ENCODE results near the gene TLCD1. TPM values are rescaled to one million over a fixed set of nuclear protein-coding genes. Genes with fewer than 3 reads are reported as not detected.

Gene TLCD1
- total and polyA plus RNA-seq, 8 donors: 5.7 to 20.7 (median 8.4) TPM

DNA sequence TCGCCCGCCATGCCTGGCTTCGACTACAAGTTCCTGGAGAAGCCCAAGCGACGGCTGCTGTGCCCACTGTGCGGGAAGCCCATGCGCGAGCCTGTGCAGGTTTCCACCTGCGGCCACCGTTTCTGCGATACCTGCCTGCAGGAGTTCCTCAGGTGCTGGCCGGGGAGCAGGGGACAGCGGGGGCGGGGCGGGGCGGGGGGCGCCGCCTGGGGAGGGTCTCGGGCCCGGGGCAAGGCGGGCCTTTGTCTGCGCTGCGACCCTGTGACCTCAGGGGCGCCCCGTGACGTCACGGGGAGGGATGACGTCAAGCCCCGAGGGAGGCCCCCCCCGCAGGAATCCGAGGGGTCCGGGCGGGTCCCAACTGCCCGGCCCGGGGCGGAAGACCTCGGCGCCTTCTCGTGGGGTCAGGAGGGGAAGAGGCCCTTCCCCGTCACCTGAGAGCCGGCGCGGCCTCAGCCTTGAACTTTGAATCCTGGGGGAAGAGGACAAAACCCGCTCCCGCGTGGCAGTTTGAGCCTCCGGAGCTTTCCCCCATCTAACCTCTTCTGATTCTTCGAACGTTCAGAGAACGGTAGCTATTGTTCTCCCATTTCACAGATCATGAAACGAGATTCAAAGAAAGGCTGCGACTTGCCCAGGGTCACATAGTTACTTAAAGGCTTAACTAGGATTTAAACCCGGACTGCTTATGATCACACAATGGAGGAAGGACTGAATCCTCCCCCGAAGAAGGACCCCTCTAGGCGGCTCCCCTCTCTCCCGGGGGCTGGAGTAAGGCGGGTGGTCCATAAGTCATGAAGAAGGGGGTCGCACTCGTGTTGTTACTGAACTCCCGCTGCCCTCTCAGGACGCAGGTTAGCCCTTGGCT, 18.3 kb upstream of the TLCD1 start:
- TF ChIP-seq, protein P1, sequence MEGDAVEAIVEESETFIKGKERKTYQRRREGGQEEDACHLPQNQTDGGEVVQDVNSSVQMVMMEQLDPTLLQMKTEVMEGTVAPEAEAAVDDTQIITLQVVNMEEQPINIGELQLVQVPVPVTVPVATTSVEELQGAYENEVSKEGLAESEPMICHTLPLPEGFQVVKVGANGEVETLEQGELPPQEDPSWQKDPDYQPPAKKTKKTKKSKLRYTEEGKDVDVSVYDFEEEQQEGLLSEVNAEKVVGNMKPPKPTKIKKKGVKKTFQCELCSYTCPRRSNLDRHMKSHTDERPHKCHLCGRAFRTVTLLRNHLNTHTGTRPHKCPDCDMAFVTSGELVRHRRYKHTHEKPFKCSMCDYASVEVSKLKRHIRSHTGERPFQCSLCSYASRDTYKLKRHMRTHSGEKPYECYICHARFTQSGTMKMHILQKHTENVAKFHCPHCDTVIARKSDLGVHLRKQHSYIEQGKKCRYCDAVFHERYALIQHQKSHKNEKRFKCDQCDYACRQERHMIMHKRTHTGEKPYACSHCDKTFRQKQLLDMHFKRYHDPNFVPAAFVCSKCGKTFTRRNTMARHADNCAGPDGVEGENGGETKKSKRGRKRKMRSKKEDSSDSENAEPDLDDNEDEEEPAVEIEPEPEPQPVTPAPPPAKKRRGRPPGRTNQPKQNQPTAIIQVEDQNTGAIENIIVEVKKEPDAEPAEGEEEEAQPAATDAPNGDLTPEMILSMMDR (IDR thresholded peaks at IDR 0.05): no peak

DNA sequence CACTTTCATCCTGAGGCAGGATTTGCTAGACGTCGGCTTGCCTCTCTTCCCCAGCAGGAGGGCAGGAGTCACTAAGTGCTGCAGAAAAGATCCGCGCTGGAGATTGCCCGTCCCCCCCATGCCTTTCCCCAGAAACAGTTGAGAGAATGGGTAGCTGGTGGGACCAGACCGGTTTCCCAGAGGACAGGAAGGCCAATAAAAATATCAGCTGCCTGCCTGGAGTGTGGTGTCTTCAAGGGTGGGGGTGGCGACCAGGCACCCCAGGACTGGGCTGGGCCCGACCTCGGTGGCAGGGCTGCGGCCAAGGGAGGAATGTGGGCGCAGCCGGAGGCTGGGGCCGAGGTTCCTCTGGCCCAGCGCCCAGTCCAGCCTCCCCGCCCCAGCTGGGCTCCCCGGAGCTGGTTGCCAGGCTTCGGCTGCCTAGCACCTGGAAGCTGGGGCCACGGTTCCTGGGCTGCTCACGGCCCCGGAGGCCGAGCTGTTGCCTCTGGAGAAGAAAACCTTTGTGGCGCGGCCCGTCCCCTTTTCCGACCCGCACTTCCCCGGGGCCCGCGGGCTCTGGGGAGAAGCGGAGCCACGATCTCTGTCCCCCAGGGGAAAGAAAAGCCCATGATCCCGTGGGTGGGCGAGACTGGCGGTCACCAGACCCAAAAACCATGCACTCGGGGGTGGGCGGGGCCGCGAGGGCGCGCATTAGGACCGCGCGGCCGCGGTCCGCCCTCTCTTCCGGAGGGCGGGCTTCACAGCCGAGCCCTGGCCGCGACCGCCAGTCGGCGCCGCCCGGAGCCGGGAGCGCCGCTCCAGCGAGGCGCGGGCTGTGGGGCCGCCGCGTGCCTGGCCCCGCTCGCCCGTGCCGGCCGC, 17.4 kb upstream of the TLCD1 start, which contains the start of gene TRAF4:
Gene TRAF4, plus strand, starts transcription at position 769 of the 861 bp plus-strand sequence. CDS start 102 bp downstream, outside the sequence.
- Histone ChIP-seq H3K4me3 (peak within 1 kb of the TSS; percentile 69 to 73), H3K36me3 (peaks cover 0 to 12% of the 10 kb centered on the region in 2 donors), H3K27me3 (peaks cover 0 to 22% of the 10 kb centered on the region in 2 donors), H3K9me3 (no peaks in the 10 kb centered on the region), H3K27ac (peak within 1 kb of the TSS; percentile 89 to 94), H3K4me1 (peaks cover 30 to 64% of the 10 kb centered on the region in 2 donors)
- DNase-seq (peak; percentile 84 to 94 (median 92)), ATAC-seq (peak; percentile 70)
- TF ChIP-seq, protein P1 (IDR thresholded peaks at IDR 0.05): no peak
- intact Hi-C loops (cut with DNase I): no loop called here

More for the DNA sequence above, 18.3 kb upstream of the TLCD1 start:
- peaks cover 0 to 22% of the 10 kb centered on the region in 2 donors for H3K27me3 ChIP-seq
- DNase-seq: peak in 3 of 4 donors; percentile 65 to 86 (median 77)
- intact Hi-C loops (cut with DNase I): no loop called here
- H3K4me3 ChIP-seq: peak overlapping the region; percentile 69 to 73
- H3K4me1 ChIP-seq: peaks cover 35 to 71% of the 10 kb centered on the region in 2 donors
- ATAC-seq: no peak
- H3K9me3 ChIP-seq: no peaks in the 10 kb centered on the region
- peak overlapping the region; percentile 89 to 94 for H3K27ac ChIP-seq
- peaks cover 0 to 21% of the 10 kb centered on the region in 2 donors for H3K36me3 ChIP-seq

DNA sequence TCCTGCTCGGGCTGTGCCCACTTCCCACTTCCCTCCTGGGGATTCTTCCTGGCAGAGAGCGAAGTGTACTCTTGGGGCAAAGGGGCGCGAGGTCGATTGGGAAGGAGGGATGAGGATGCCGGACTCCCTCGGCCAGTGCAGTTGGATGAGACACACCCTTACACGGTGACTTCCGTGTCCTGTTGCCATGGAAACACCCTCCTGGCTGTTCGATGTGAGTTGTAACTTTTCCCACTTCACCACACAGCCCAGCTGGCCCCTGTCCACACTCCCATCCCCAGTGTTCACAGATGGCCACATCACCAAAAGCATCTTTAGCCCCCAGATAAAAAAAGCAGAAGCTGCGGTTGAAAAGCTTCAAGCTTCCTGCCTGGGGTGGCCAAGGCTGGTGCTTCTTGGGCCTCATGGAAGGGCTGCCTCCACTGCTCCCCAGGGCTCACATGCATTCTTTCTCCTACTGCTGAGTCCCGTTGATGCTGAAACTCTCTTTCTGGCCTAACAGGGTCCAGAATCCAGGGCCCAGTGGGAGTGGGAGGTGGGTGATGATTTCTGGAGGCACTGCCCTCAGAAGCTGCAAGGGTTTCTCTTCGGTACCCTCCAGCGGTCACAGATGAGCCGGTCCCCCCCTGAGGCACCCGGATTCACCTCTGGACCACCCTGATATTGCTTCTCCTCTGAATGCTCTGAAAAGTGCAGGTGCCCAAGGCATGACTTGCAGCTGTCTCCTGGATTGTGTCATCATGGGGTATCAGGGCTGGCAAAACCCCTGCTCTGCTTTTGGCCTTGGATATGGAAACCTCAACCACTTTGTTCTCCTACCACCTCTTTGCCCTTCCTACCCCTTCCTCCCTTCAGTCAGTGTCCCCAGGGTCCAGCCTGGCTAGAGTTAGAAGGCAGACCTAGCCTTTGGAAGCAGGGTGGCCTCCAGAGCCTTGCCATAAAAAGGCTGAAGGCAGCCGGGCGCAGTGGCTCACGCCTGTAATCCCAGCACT, 15.6 kb upstream of the TLCD1 start:
- peaks cover 0 to 4% of the 10 kb centered on the region in 2 donors for H3K36me3 ChIP-seq
- H3K27me3 ChIP-seq: peaks cover 0 to 22% of the 10 kb centered on the region in 2 donors
- H3K27ac ChIP-seq: peak overlapping the region in 1 of 2 donors; percentile 94
- H3K4me1 ChIP-seq: peaks cover 17 to 46% of the 10 kb centered on the region in 2 donors
- intact Hi-C loops (cut with DNase I): no loop called here
- H3K9me3 ChIP-seq: no peaks in the 10 kb centered on the region
- TF ChIP-seq, protein P1 (IDR thresholded peaks at IDR 0.05): no peak
- ATAC-seq (no peak), DNase-seq (no peak)
- H3K4me3 ChIP-seq: no peak overlapping the region

DNA sequence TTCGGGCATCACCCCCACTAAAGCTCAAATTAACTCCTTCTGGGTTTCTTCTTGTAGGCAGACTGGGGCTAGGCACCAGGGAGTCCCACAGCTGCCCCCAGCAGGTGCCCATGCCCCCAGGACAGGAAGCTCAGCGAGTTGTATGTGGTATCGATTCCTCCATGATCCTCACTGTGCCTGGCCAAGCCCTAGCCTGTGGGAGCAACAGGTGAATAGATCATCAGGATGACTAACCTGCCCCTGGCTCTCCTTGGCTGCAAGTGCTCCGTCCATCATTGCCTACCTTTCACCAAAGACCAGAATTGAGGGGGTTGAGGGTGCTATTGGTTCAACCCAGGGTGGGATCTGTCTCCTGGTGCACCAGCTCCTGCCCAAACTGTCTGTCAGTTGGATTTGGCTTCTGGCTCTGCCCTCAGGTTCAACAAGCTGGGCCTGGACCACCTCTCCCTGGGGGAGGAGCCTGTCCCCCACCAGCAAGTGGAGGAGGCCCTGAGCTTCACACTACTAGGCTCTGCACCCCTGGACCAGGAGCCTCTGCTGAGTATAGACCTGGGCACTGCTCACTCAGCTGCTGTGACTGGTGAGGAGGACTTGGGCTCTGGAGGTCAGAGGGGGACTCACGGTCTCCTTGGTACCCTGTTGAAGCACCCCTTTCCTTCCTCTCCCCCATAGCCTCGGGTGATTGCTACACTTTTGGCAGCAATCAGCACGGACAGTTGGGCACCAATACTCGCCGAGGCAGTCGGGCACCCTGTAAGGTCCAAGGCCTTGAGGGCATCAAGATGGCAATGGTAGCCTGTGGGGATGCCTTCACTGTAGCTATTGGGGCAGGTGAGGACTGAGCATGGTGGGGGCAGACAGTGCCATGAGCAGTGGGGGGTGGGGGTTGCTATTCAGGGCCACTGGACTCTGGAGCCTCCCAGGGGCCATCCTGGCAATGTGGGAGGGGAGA, 14.6 kb upstream of the TLCD1 start:
- Histone ChIP-seq H3K4me3 (no peak overlapping the region), H3K9me3 (no peaks in the 10 kb centered on the region), H3K36me3 (peaks cover 0 to 4% of the 10 kb centered on the region in 2 donors), H3K27ac (no peak overlapping the region), H3K27me3 (peaks cover 0 to 16% of the 10 kb centered on the region in 2 donors), H3K4me1 (peaks cover 7 to 36% of the 10 kb centered on the region in 2 donors)
- no peak for ATAC-seq
- intact Hi-C loops (cut with DNase I): no loop called here
- TF ChIP-seq, protein P1 (IDR thresholded peaks at IDR 0.05): no peak
- no peak for DNase-seq
